ENCODE data around the gene LONP2.
"Not testable (repeated sequence)": the region's sequence is repeated elsewhere in the genome, so short reads cannot be mapped to it uniquely, and the experiment has no call there.

The LONP2 gene

DNA sequence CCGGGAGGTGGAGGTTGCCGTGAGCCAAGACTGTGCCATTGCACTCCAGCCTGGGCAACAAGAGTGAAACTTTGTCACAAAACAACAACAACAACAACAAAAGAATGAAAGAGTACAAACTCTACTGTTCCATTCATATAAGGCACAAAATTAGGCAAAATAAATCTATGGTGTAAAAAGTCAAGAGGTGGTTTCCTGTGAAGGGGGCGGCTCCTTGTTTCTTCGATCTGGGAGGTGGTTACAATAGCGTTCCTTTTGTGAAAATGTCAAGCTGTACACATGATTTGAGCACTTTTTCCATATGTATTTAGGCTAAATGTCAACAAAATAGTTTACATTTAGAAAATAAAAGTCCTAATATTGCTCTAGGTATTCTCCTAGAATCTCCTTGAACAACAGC is 134.2 kb downstream of the LONP2 start:
- DNase-seq (ENCODE audit: low read depth), result no peak
- no peak overlapping the region for H3K4me3 ChIP-seq (ENCODE audit: low read depth, low read length)

DNA sequence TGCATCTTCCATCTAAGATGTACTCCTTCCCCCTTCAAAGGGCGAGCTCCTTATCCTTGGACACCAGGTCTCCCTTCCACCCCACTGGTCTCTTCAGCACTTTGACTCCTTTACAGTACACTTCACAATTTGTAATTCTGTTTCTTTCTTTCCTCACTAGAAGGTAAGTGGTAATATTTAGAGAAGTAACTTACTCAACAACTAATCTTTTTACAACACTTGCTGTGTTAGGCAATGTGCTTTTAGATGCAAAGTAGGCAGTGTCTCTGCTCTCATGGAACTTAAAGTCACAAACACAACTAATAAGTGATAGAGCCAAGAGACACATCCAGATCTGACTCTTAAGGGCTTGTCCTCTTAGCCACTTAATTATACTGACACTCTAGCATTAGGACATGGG is 134.7 kb downstream of the LONP2 start:
- no peak for DNase-seq (ENCODE audit: low read depth)
- no peak overlapping the region for H3K4me3 ChIP-seq (ENCODE audit: low read depth, low read length)

DNA sequence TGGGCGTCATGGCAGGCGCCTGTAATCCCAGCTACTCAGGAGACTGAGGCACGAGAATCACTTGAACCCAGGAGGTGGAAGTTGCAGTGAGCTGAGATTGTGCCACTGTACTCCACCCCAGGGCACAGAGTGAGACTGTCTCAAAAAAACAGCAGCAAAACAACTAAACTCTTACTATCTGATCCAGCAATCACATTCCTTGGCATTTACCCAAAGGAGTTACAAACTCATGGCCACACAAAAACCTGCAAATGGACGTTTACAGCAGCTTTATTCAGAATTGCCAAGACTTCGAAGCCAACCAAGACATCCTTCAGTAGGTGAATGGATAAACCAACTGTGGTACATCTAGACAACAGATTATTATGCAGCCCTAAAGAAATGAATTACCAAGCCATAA is 137.1 kb downstream of the LONP2 start:
- no peak overlapping the region for H3K4me3 ChIP-seq (ENCODE audit: low read depth, low read length)
- no peak for DNase-seq (ENCODE audit: low read depth)

DNA sequence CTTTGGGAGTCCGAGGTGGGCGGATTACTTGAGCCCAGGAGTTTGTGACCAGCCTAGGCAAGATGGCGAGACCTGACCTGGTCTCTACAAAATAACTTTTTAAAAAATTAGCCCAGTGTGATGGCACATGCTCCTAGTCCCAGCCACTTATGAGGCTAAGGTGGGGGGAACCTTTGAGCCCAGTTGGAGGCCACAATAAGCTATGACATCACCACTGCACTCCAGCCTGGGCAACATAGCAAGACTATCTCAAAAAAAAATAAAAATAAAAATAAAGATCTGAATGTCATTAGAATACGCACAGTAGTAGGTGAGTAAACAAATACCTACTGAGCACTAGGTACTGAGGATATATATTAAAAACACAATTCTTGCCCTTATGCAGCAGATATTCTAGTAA is 138.0 kb downstream of the LONP2 start:
- no peak for DNase-seq (ENCODE audit: low read depth)
- H3K4me3 ChIP-seq (ENCODE audit: low read depth, low read length), result no peak overlapping the region

DNA sequence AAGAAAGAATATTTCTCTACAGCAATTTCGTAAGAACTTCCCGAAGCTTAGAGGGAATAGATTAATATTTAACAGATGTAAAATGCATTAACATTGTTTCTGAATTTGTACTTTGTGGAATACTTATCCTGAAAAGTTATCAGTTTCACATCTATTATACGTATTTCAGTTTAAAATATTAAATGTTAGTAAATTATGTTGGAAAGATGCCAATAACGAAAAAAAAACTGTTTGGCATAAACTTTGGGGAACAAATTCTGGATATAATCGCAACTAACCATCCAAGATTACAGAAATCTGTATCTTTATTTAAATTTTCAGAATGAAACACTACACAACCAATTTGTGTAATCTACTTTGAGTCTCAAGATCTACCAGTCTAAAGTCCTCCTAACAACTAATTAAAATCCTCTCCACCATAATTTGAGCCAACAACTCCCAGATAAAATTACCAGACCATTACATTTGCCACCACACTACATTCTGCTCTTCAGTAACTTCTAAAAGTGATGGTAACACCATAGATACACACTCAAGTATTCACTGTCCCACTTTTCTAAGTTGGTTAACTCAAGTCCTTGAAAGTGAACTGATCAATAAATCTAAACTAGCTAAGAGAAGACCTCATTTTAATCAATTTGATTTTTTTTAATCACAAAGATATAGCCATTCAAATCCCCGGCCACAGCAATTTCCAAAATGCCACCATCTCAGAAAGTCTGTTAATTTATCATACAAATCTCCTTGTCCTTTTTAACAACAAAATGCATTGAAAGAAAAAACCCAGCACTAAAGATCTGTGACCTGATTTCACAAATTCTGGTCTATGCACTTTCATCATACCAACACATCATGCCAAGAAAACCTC is 139.1 kb downstream of the LONP2 start:
- no peak for DNase-seq (ENCODE audit: low read depth)
- peak overlapping the region; percentile 78 for H3K4me3 ChIP-seq (ENCODE audit: low read depth, low read length)

DNA sequence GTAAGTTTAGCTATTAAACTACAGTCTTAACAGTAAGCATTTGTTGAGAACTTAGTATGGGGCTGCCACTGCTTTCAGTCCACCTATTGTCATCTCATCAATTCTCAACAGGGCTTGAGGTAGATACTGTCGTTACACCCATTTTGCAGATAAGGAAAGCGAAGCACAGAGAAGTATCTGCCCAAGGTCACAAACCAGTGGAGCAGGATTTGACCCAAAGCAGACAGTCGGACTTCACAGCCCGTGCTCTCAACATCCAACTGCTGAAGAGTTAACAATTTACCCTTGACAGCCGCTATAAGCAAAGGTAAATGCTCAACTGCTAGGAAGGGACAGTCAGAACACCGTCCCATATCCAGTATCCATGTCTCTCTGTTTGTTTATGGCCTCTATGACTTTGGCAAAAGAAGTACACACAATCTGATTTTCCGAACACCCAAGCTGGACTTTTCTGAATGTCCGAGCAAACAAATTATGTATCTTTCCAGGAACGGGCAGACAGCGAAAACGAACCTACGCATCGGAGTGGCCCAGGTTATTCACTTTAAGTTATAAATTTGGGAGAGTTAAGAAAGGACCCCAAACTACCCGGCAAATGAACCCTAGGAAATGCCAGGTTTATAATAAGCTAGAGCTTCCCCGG is 139.9 kb downstream of the LONP2 start:
- no peak for DNase-seq (ENCODE audit: low read depth)
- H3K4me3 ChIP-seq (ENCODE audit: low read depth, low read length), result peak overlapping the region; percentile 78

DNA sequence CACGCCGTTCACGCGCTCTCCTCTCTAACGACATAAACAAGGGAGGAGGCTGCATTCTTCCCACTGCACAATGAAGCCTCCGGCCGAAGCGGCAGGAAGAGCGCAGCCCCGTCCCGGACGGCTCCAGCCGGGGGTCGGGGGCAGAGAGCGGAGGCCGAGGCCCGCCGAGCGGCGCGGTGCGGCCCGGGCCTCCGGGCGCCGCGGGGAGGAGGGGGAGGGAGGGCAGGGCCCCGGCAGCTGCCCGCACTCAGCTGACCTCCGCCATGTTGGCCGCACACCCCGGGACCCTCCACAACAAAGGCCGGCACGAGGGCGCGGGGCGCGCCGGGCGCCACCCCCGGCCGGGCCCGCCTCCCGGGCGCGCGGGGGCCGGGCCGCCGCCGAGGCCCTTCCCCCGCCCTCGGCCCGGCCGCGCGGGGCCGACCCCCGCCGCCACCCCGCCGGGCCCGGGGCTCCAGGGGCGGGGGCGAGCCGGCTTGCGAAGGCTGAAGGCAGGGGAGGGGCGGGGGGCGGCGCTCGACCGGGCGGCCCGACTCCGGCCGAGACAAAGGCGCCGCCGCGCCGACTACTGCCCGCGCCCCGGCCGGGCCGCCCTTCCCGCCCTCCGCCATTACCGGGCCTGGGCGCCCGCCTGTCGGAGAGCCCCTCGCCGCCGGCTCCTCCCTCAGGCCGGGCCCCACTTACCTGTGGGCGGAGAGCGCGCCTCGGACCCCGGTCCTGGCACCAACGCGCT is 140.6 kb downstream of the LONP2 start:
- peak overlapping the region; percentile 78 for H3K4me3 ChIP-seq (ENCODE audit: low read depth, low read length)
- DNase-seq (ENCODE audit: low read depth), result no peak

DNA sequence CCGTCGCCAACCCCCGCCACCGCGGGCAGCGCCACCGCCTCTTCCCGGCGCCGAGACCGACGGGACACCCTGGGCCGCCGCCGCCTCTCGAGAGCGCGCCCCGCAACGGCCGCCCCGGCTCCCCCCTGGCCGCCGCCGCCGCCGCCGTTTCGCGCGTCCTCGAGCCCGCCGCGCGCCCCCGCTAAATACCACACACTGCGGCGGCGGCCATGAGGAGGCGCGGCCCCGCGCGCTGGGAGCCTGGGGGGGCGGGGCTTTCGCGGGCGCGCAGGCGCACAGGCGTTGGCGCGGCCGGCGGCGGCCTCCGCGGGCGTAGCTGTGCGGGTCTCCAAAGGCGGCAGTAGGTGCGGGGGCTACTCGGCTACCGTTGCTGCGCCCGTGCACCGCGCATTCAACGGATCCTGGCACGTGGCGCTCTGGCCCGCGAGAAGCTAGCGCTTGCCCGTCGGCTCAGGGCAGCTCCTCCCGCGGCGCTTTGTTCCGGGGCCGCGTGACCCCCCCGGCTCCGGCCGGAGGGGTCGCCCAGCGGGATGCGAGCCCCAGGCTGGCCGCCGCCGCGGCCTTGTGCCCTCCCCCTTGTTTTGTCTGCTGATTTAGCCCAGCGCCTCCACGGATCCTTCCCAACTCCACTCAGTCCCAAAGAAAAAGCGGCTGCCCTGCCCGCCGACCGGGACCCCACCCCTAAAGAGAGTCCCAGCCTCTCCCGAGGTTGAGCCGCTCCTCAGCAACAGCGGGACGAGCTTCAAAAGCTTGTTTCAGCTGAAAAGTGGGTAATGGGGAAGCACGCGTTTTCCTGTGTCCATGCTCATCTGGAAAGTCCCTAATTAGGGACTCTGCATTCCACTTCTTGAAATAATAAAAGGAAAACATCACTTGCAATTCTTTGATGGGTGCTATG is 141.4 kb downstream of the LONP2 start, which contains the start of gene SIAH1:
Gene SIAH1 (minus strand): TSS at position 161 of the 898 bp plus-strand sequence. CDS start 22,985 bp downstream, outside the sequence.
- peak within 1 kb of the TSS; percentile 78 for H3K4me3 ChIP-seq (ENCODE audit: low read depth, low read length)
- DNase-seq (ENCODE audit: low read depth), result no peak

DNA sequence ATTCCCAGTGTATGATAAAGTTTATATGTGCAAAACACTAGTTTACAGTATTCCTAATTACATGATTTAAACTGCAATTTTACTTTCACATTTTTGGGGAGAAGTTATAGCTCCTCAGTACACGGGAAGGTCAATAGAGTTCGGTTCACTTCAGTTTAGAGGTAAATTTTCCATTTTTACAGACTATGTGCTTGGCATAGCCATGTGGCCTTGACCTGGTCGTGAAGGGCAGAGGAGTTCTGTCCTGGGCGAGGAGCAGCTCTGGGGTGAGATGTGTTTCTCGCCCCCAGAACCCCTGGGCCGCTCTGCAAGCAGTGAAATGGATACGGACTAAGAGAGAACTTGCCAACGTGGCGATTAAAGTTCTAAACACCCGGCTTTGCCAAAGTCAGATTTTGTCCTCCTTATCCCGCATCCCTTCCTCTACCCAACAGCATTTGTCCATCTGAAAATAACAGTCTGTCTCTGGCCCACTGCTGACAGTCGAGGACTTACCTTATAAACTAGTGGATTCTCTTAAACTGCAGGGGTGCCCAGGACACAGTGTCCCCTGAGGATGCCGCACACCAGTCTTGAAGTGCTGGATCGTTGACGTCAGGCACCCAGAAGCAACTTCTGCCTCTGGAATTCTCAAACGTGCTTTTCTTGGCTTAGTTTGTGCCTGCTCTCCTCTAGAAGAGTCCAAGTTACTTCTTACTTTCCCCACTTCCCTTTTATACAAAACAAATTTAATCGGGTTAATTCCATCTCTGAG is 142.6 kb downstream of the LONP2 start:
- no peak overlapping the region for H3K4me3 ChIP-seq (ENCODE audit: low read depth, low read length)
- DNase-seq (ENCODE audit: low read depth), result no peak

DNA sequence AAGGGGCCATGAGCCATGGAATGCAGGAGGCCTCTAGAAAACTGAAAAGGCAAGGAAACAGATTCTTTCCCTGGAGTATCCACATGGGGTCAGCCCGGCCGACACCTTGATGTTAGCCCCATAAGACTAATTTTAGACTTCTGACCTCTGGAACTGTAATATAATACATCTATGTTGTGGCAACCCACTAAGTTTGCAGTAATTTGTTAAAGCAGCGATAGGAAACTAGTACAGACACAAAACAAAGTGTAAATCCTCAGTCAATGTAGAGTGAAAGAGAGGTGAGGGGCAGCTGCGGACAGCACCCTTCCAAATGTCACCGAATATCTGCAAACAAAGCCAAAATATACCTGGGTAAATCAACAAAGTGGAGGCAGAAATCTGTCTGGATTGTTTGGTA is 148.3 kb downstream of the LONP2 start:
- DNase-seq (ENCODE audit: low read depth), result no peak
- no peak overlapping the region for H3K4me3 ChIP-seq (ENCODE audit: low read depth, low read length)

DNA sequence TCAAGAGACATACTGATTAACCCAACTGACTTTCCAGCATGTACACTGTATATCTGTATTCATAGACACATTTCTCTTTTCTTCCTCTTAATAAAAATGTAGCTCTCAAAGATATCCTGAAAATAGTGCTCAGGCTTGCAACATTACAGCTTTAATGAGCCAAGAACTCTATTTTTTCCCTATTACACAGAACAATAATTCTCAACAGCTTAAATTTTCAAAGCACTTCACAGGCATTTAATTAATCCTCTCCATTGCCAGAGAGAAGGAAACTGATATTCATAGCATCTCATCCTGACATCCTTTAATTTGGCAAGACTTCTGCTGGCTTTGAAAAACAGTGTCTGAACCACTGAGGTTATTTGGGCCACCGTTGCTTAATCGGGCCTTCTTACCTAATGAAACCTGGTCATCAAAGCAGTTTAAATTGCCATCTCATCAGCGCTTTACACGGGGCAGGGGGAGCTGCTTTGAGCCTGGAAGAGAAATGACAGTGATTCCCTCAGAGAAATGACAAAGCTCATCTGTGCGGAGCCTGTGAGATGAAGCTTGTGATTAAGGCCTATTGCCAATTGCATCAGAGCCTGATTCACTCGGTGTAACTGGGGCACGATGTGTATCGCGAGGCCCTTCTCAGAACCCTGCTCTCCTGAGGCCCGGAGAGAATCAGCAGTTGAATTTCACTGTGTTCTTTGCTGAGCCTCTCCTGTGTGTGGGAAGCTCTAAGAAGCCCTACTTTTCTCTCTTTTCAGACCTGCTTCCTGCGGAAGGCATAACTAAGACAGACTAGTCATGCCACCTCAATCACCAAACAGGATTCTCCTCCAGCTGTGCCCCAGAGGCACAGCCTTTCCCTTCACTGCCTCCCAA is 149.6 kb downstream of the LONP2 start:
- peak; percentile 88 for DNase-seq (ENCODE audit: low read depth)
- H3K4me3 ChIP-seq (ENCODE audit: low read depth, low read length), result no peak overlapping the region

DNA sequence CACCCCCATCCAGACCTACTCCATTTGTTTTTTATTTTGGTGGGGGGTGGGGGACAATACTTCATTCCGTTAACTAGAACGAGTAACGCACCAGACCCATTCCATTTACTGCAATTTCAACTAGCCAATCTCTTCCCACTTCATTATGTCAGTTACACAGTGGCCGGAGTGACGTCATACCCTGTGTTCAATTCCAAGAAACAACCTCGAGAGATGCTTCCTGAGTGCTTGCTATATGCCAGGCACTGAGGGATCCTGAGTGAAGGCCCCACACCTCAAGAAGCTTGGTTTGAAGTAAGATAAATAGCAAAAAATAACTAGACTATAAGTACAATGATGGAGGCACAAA is 150.2 kb downstream of the LONP2 start:
- DNase-seq (ENCODE audit: low read depth), result peak; percentile 36
- no peak overlapping the region for H3K4me3 ChIP-seq (ENCODE audit: low read depth, low read length)

DNA sequence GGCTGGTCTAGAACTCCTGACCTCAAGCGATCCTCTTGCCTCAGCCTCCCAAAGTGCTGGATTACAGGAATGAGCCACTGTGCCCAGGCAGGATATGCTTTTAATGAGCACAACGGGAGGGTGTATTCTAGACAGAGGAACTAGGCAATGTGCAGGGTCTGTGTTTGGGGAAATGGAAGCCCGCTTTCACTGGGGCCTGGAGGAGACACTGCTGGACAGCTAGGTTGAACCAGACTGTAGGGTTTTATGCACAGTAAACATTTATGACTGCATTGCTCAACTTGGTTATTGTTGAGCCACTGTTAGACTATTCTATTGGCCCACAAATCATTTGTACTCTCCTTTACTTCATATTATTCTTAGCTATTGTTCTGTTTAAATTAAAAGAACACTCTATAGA is 151.3 kb downstream of the LONP2 start:
- DNase-seq (ENCODE audit: low read depth), result no peak

DNA sequence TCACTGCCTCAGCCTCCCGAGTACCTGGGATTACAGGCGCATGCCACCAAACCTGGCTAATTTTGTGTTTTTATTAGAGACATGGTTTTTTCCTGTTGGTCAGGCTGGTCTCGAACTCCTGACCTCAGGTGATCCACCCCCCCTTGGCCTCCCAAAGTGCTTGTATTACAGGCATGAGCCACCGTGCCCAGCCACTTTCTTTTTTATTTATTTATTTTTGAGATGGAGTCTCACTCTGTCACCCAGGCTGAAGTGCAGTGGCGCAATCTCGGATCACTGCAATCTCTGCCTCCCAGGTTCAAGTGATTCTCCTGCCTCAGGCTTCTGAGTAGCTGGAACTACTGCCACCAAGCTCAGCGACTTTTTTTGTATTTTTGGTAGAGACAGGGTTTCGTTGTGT is 158.4 kb downstream of the LONP2 start:
- not testable (repeated sequence) for H3K4me3 ChIP-seq (ENCODE audit: low read depth, low read length); DNase-seq (ENCODE audit: low read depth)

More for the DNA sequence above, 151.3 kb downstream of the LONP2 start:
- no peak overlapping the region for H3K4me3 ChIP-seq (ENCODE audit: low read depth, low read length)

DNA sequence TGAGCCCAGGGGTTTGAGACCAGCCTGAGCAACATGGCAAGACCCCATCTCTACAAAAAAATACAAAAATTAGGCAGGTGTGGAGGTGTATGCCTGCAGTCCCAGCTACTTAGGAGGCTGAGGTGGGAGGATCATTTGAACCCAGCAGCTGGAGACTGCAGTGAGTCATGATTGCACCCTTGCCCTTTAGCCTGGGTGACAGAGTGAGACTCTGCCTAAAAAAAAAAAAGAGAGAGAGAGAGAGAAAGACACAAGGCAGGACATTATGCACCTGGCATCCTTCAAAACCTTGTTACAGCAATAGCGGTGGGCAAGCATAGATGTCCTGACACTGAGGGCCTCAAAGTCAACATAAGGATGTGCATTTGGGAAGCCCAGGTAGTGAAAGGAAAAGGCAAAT is 161.1 kb downstream of the LONP2 start:
- no peak overlapping the region for H3K4me3 ChIP-seq (ENCODE audit: low read depth, low read length)
- DNase-seq (ENCODE audit: low read depth), result no peak

DNA sequence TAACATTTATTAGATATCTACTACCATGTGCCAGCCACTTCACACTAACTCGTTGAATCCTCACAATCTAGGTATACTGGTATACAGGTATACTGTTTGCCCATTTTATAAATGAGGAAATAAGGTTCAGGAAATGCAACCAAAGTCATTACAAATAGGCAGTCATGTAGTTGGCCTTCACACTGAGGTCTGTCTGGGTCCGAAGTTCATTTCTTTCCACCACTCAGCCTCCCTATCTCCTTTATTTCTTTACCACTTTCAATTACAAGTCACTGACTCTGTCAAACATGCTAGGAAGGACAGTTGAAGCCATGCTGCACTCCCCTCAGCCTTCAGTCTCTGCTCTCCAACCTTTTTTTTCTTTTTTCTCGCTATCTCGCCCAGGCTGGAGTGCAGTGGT is 161.8 kb downstream of the LONP2 start:
- no peak for DNase-seq (ENCODE audit: low read depth)
- H3K4me3 ChIP-seq (ENCODE audit: low read depth, low read length), result no peak overlapping the region
